ENCODE results near the gene FOXD2.

DNA sequence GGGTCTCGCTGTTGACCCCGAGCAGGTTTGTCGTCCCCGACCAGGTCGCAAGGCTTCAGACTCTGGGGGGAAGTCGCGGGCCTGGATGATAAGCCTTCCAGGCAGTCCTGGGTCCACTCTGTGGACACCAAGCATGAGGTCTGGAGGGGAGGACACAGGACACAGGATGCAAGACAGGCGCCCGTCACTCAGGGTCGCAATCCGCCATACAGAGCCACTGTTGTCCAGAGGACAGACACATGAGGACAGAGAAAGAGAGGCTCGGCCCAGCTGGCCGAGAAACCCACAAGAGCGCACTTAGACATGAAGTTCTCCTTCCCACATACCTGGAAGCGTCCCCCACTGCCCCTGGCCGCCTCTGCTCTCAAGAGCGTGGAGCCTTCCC lies 4.8 kb upstream of the FOXD2 start:
- TF ChIP-seq, protein P1, sequence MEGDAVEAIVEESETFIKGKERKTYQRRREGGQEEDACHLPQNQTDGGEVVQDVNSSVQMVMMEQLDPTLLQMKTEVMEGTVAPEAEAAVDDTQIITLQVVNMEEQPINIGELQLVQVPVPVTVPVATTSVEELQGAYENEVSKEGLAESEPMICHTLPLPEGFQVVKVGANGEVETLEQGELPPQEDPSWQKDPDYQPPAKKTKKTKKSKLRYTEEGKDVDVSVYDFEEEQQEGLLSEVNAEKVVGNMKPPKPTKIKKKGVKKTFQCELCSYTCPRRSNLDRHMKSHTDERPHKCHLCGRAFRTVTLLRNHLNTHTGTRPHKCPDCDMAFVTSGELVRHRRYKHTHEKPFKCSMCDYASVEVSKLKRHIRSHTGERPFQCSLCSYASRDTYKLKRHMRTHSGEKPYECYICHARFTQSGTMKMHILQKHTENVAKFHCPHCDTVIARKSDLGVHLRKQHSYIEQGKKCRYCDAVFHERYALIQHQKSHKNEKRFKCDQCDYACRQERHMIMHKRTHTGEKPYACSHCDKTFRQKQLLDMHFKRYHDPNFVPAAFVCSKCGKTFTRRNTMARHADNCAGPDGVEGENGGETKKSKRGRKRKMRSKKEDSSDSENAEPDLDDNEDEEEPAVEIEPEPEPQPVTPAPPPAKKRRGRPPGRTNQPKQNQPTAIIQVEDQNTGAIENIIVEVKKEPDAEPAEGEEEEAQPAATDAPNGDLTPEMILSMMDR (IDR thresholded peaks at IDR 0.05) = no peak
- no peak for TF ChIP-seq ZFX (IDR thresholded peaks at IDR 0.05; ENCODE audit: borderline replicate concordance)
